Activated CD8-positive, alpha-beta memory T cell treated with anti-CD3 and anti-CD28 coated beads for 4 hours (primary cell): ENCODE measurements around the gene KLRC1.
"Not testable (repeated sequence)": the region's sequence is repeated elsewhere in the genome, so short reads cannot be mapped to it uniquely, and the experiment has no call there.

Experiments used
- DNase-seq, 2 donors: peaks; one replicate each; pipeline ENCODE4 v3.0.0-alpha.2; 2020; ENCODE audit warnings: low read depth in 2 of 2

The KLRC1 gene

GRCh38 chr12:10422159-10422558, 31.0 kb downstream of the KLRC1 start:
- DNase-seq: not testable (repeated sequence)

- not testable (repeated sequence) for DNase-seq
These were observed 32.8 kb downstream of the KLRC1 start, which contains the start of gene KLRC3 for GRCh38 chr12:10420334-10420733. KLRC3 (minus strand) TSS chr12:10420595; CDS start chr12:10420550, 45 bp downstream.

- DNase-seq: no peak
These were observed 43.8 kb downstream of the KLRC1 start, which contains the start of gene KLRC4 for GRCh38 chr12:10409392-10409791. KLRC4 (minus strand) TSS chr12:10409757; CDS start chr12:10409575, 182 bp downstream.

GRCh38 chr12:10408842-10409241, 44.3 kb downstream of the KLRC1 start:
- DNase-seq: no peak

GRCh38 chr12:10406725-10407124, 46.5 kb downstream of the KLRC1 start:
- DNase-seq: no peak

GRCh38 chr12:10405294-10405693, 47.9 kb downstream of the KLRC1 start:
- DNase-seq: no peak

- DNase-seq: no peak
These were observed 48.4 kb downstream of the KLRC1 start for GRCh38 chr12:10404798-10405197.

- DNase-seq: no peak
These were observed 52.3 kb downstream of the KLRC1 start for GRCh38 chr12:10400829-10401228.

- DNase-seq: no peak
These were observed 55.0 kb downstream of the KLRC1 start for GRCh38 chr12:10398168-10398567.

- DNase-seq: no peak
These were observed 55.9 kb downstream of the KLRC1 start for GRCh38 chr12:10397296-10397695.

- not testable (repeated sequence) for DNase-seq
These were observed 57.0 kb downstream of the KLRC1 start for GRCh38 chr12:10396176-10396575.
